ENCODE results near the gene TBC1D5.

The TBC1D5 gene

DNA sequence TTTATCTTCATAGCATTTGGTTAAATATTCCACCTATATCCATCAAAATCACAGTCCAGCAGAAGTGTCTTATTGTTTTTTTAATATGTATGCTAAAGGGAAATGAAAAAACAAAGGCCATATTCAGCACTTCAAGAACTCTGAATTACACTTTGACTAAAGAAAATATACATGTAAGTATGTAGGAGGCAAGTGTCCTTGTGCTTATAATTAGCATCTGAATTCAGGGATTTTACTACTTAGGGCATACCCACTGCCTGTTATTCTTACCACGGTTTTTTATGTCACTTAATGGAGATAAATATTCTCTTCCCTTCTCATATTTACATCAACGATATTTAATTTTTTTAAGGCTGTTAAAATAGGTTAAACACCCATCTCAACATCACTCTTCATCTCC is 117.3 kb downstream of the TBC1D5 start:
- TF ChIP-seq ZC3H10 (CRISPR knock-in tag; IDR thresholded peaks at IDR 0.05) (no peak), ARNTL (CRISPR knock-in tag; IDR thresholded peaks at IDR 0.05; ENCODE audit: borderline replicate concordance, low read depth) (no peak), ZFP3 (CRISPR knock-in tag; IDR thresholded peaks at IDR 0.05) (no peak), ZNF565 (CRISPR knock-in tag; conservative IDR thresholded peaks at IDR 0.05; ENCODE audit: low read depth) (no peak), BACH2 (CRISPR knock-in tag; IDR thresholded peaks at IDR 0.05; ENCODE audit: borderline replicate concordance) (no peak), ZFP30 (CRISPR knock-in tag; IDR thresholded peaks at IDR 0.05) (no peak), OSR1 (CRISPR knock-in tag; IDR thresholded peaks at IDR 0.05) (no peak), ZNF8 (CRISPR knock-in tag; IDR thresholded peaks at IDR 0.05) (no peak), ESRRG (CRISPR knock-in tag; IDR thresholded peaks at IDR 0.05) (no peak), TOX (CRISPR knock-in tag; IDR thresholded peaks at IDR 0.05; ENCODE audit: borderline replicate concordance) (no peak), GLIS3 (CRISPR knock-in tag; IDR thresholded peaks at IDR 0.05) (no peak), ISL1 (CRISPR knock-in tag; IDR thresholded peaks at IDR 0.05) (no peak), TCF4 (CRISPR knock-in tag; IDR thresholded peaks at IDR 0.05; ENCODE audit: borderline replicate concordance) (no peak)
- TF ChIP-seq, protein P1, sequence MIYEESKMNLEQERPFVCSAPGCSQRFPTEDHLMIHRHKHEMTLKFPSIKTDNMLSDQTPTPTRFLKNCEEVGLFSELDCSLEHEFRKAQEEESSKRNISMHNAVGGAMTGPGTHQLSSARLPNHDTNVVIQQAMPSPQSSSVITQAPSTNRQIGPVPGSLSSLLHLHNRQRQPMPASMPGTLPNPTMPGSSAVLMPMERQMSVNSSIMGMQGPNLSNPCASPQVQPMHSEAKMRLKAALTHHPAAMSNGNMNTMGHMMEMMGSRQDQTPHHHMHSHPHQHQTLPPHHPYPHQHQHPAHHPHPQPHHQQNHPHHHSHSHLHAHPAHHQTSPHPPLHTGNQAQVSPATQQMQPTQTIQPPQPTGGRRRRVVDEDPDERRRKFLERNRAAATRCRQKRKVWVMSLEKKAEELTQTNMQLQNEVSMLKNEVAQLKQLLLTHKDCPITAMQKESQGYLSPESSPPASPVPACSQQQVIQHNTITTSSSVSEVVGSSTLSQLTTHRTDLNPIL (CRISPR knock-in tag; IDR thresholded peaks at IDR 0.05; ENCODE audit: low read depth): no peak
- TF ChIP-seq, protein P2, sequence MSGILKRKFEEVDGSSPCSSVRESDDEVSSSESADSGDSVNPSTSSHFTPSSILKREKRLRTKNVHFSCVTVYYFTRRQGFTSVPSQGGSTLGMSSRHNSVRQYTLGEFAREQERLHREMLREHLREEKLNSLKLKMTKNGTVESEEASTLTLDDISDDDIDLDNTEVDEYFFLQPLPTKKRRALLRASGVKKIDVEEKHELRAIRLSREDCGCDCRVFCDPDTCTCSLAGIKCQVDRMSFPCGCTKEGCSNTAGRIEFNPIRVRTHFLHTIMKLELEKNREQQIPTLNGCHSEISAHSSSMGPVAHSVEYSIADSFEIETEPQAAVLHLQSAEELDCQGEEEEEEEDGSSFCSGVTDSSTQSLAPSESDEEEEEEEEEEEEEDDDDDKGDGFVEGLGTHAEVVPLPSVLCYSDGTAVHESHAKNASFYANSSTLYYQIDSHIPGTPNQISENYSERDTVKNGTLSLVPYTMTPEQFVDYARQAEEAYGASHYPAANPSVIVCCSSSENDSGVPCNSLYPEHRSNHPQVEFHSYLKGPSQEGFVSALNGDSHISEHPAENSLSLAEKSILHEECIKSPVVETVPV (CRISPR knock-in tag; IDR thresholded peaks at IDR 0.05): no peak
- TF ChIP-seq, protein P3, sequence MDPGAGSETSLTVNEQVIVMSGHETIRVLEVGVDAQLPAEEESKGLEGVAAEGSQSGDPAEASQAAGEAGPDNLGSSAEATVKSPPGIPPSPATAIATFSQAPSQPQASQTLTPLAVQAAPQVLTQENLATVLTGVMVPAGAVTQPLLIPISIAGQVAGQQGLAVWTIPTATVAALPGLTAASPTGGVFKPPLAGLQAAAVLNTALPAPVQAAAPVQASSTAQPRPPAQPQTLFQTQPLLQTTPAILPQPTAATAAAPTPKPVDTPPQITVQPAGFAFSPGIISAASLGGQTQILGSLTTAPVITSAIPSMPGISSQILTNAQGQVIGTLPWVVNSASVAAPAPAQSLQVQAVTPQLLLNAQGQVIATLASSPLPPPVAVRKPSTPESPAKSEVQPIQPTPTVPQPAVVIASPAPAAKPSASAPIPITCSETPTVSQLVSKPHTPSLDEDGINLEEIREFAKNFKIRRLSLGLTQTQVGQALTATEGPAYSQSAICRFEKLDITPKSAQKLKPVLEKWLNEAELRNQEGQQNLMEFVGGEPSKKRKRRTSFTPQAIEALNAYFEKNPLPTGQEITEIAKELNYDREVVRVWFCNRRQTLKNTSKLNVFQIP (CRISPR knock-in tag; IDR thresholded peaks at IDR 0.05; ENCODE audit: borderline replicate concordance, low read depth): no peak
- TF ChIP-seq, protein P4, sequence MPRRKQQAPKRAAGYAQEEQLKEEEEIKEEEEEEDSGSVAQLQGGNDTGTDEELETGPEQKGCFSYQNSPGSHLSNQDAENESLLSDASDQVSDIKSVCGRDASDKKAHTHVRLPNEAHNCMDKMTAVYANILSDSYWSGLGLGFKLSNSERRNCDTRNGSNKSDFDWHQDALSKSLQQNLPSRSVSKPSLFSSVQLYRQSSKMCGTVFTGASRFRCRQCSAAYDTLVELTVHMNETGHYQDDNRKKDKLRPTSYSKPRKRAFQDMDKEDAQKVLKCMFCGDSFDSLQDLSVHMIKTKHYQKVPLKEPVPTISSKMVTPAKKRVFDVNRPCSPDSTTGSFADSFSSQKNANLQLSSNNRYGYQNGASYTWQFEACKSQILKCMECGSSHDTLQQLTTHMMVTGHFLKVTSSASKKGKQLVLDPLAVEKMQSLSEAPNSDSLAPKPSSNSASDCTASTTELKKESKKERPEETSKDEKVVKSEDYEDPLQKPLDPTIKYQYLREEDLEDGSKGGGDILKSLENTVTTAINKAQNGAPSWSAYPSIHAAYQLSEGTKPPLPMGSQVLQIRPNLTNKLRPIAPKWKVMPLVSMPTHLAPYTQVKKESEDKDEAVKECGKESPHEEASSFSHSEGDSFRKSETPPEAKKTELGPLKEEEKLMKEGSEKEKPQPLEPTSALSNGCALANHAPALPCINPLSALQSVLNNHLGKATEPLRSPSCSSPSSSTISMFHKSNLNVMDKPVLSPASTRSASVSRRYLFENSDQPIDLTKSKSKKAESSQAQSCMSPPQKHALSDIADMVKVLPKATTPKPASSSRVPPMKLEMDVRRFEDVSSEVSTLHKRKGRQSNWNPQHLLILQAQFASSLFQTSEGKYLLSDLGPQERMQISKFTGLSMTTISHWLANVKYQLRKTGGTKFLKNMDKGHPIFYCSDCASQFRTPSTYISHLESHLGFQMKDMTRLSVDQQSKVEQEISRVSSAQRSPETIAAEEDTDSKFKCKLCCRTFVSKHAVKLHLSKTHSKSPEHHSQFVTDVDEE (CRISPR knock-in tag; IDR thresholded peaks at IDR 0.05): no peak
- no peak for ATAC-seq

DNA sequence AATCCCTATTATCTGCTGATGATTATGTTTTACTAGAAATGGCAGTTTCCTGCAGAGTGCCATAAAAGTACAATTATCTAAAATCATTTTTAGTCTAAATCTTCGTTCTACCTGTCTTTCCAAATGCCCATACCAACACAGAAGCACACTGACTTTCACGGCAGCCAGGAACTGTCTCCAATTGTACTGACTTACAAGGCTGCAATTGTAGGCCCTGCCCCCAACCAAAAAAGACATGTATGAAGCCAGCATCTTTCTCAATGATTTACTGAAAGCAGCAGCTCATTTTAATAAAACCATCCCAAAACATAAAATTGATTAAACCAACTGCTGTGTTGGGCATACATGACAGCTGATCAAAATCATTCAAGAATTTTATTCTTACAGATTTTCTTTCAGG is 119.0 kb downstream of the TBC1D5 start:
- TF ChIP-seq ARNTL (CRISPR knock-in tag; IDR thresholded peaks at IDR 0.05; ENCODE audit: borderline replicate concordance, low read depth) (no peak), ISL1 (CRISPR knock-in tag; IDR thresholded peaks at IDR 0.05) (no peak), ZNF70 (CRISPR knock-in tag; IDR thresholded peaks at IDR 0.05) (no peak), TOX (CRISPR knock-in tag; IDR thresholded peaks at IDR 0.05; ENCODE audit: borderline replicate concordance) (no peak), OSR1 (CRISPR knock-in tag; IDR thresholded peaks at IDR 0.05) (no peak), ZC3H10 (CRISPR knock-in tag; IDR thresholded peaks at IDR 0.05) (no peak), TCF4 (CRISPR knock-in tag; IDR thresholded peaks at IDR 0.05; ENCODE audit: borderline replicate concordance) (no peak), ZFP30 (CRISPR knock-in tag; IDR thresholded peaks at IDR 0.05) (no peak), RARB (CRISPR knock-in tag; IDR thresholded peaks at IDR 0.05) (no peak), SNAI2 (CRISPR knock-in tag; IDR thresholded peaks at IDR 0.05) (no peak), ZFP3 (CRISPR knock-in tag; IDR thresholded peaks at IDR 0.05) (no peak), ZNF8 (CRISPR knock-in tag; IDR thresholded peaks at IDR 0.05) (no peak), BACH2 (CRISPR knock-in tag; IDR thresholded peaks at IDR 0.05; ENCODE audit: borderline replicate concordance) (no peak)
- TF ChIP-seq, protein P3 (CRISPR knock-in tag; IDR thresholded peaks at IDR 0.05; ENCODE audit: borderline replicate concordance, low read depth): no peak
- TF ChIP-seq, protein P2 (CRISPR knock-in tag; IDR thresholded peaks at IDR 0.05): no peak
- TF ChIP-seq, protein P5, sequence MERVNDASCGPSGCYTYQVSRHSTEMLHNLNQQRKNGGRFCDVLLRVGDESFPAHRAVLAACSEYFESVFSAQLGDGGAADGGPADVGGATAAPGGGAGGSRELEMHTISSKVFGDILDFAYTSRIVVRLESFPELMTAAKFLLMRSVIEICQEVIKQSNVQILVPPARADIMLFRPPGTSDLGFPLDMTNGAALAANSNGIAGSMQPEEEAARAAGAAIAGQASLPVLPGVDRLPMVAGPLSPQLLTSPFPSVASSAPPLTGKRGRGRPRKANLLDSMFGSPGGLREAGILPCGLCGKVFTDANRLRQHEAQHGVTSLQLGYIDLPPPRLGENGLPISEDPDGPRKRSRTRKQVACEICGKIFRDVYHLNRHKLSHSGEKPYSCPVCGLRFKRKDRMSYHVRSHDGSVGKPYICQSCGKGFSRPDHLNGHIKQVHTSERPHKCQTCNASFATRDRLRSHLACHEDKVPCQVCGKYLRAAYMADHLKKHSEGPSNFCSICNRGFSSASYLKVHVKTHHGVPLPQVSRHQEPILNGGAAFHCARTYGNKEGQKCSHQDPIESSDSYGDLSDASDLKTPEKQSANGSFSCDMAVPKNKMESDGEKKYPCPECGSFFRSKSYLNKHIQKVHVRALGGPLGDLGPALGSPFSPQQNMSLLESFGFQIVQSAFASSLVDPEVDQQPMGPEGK (CRISPR knock-in tag; IDR thresholded peaks at IDR 0.05; ENCODE audit: borderline replicate concordance): no peak
- ATAC-seq: no peak

Measured in SK-N-SH treated with all-trans-retinoic acid at 6 μM for 48 hours (cell line).